HG02798 (cell line): ENCODE measurements around the gene ANXA2.
"Not testable (repeated sequence)": the region's sequence is repeated elsewhere in the genome, so short reads cannot be mapped to it uniquely, and the experiment has no call there.

Experiments used
- ATAC-seq: cut with Tn5 transposase; IDR thresholded peaks from one replicate; pipeline ENCODE4 v1.9.1; 2021; ENCODE audit warnings: mild to moderate bottlenecking; ENCODE audit not compliant: unreplicated experiment, poor library complexity

Gene ANXA2

DNA sequence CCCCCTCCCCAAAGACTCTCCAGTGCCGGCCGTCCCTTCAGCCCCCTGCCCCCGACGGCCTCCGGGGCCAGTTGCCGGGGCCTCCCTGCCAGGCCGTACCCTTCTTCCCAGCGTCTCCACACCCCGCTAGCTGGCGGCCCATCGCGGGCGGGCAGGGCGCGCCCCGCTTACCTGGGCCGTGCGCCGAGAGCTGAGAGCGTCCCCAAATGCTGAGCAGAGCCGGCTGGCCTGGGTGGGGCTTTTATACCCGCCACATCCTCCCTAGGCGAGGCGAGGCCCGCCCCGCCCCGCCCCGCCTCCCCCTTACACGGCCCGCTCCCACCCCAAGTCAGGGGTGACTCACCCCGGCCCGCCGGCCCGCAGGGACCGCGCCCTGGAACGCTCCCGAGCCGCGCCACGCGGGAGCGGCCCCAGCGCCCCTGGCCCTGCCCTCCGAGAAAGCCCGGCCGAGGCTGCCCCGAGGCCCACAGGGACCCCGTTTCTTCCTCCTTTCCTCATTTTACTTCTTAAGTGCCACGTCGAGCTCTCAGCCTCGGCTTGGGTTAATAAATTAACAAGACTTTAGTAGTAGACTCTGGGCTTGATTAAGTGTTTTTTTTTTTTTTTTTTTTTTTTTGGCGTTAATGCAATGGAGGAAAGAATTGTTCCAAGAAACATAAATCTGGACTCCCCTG is at the start of gene ANXA2:
Gene ANXA2 (minus strand): TSS at position 215 of the 674 bp plus-strand sequence. CDS start 11,911 bp downstream, outside the sequence.
- peak; percentile 73 for ATAC-seq

DNA sequence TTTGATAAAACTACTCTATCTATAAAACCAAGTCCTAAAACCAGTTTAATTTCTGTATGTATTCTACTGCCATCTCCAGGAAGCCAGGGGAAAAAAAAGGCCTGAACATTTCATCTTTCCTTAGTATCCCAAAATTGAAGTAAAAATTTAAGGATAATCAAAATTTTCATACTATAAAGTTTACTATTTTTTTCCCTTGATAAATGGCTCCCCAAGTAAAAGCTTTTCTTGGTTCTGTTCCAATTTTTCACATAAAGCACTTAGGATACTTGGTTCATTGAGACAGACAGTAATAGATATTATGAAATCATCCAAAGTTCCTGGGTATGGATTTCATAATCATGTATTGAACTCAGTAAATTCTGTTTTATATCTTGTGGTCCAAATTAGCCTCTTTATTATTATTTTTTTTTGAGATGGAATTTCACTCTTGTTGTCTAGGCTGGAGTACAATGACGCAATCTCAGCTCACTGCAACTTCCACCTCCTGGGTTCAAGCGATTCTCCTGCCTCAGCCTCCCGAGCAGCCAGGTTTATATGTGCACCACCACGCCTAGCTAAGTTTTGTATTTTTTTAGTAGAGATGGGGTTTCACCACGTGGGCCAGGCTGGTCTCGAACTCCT is 46.6 kb upstream of the ANXA2 start:
- no peak for ATAC-seq

DNA sequence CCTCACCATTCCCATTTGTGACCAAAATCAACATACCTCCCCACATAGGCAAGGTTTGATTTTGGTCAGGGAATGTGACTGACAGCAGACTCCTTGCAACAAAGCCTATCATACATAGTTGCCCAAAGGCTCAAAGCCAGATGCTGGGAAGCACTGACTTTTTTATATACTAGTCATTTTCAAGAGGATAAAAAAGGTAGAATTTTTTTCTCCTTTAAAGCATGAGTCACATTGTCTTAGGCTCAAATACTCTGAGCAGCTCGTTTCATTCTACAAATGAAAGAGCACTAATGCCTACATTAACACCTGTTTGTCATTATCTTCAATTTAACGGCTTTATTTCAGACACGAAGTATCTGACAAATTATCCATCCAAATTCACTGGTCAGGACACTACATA is 45.0 kb upstream of the ANXA2 start:
- no peak for ATAC-seq

DNA sequence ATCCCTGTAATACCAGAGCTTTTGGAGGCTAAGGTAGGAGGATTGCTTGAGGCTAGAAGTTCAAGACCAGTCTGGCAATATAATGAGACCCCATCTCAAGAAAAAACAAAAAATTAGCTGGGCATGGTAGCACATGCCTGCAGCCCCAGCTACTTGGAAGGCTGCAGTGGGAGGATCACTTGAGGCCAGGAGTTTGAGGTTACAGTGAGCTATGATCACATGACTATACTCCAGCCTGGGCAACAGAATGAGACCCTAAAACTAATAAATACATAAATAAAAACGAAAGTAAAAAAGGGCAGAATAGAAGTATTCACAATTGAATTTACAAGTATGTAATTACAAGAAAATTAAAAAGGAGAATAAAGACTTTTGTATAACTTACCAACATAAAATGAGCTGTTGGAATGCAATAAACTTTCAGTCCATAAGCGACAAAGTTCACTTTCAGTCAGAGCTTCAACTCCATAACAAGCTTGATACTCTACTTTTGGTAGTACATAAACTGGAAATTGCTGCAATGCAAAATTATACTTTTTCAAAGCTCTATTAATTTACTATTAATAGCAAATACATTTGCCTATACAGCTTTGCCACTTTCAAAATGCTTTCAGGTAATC is 44.4 kb upstream of the ANXA2 start:
- no peak for ATAC-seq

DNA sequence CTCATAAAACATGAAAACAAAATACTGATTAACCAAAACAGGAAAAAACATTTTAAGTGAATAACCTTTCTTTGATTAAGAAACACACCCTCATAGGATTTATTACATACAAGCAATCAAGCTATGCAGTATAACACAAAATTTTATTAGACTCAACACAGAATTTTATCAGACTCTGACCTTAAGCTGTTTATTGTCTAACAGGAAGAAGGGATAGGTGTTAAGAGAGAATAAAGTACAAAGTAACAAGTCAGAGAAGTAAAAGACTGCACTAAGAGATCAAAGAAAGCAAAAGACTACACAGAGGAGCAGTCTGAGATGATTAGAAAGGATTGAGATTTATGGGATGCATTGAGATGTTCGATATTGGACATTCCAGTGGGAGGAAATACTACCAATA is 43.5 kb upstream of the ANXA2 start:
- ATAC-seq = no peak

DNA sequence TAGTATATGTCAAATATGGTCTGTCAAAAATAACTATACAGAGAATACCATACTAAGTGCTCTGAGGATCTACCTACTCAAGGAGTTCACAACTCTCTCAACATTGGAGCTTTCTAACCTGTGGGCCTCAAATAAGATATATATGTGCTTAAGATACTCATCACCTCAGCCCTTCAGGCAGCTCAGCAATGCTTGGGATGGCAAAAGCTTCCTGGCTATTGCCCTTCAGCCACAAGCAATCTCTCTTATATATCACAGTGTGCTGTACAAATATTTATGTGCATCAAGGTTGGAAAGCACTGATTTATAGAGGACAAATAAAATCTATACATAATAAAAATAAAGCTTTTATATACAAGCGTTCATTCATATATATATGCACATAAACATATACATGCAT is 40.9 kb upstream of the ANXA2 start:
- ATAC-seq = no peak

DNA sequence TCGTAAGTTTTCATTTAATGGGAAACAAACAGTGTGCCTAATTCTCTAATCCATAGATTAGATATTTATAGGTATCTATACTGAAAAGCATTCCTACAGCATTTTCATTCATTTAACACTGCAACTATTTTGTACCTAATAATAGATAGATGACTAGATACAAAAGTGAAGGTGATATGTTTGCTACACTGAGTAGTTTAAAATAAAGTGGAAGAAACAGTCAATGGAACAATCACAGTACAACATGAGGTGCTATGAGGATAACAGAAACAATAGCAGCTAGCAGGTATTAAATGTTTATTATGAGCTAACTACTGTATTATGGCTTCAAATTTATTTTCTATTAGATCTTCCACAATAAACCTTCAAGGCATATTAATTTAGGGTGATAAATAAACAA is 31.1 kb upstream of the ANXA2 start:
- no peak for ATAC-seq

DNA sequence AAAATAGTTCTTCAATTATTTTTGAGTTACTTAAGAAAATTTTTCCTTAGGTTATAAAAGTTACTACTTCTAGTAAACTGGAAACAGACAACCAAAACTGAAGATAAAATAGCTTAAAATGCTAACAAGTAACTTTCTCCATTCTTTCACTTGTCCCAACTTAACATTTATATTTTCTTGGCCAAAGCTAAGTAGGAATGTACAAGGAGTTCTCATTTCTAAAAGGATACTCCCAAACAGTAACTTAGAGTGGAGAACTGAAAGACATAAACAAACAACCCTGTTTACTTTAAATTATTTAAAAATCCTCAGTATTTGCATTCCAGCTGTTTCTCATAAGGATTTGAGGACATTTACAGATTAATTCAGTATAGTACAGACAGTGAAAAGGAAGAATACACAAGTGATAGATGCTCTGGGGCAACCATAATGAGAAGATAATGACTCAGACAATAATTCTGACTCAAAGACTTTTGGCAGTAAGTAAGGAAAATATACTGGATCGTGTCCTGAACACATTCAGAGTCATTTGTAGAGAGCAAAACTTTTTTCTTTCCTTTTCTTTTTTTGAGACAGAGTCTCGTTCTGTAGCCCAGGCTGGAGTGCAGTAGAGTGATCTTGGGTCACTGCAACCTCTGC is 29.2 kb upstream of the ANXA2 start:
- no peak for ATAC-seq

DNA sequence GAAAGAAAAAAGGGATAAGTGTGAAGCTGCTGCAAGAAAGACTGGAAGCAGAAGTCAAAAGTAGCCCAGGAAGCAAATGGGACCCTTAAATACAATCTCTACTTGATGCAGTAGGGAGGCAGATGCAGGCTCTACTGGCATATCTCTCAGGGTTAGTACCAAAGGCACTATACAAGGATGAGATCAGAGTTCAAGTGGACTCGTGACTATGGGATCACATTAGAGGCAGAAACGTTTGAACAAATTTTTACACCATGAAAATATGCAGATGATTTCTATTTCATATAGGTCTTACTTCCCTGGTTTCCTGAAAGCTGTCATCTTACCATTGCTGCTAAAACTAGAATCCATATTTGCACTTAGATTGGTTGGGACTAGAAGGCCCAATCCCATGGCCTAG is 27.7 kb upstream of the ANXA2 start:
- no peak for ATAC-seq

DNA sequence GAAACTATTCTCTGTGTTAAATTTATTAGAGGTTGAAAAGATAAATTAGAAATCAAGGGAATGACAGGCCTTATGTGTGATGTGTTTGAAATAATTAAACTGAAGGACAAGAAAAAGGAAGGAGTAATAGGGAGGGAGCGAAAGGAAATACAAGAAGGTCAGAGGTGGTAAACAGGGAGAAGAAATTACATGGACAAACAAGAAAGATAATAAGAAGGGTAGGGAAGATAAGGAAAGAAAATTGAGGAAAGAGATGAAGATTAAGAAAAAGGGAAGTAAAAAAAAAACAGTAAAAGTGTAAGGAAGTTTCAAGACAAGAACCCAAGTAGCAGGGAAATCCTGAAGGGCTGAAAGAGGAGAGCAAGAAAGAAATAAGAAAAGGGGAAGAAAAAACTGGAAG is 26.2 kb upstream of the ANXA2 start:
- ATAC-seq = no peak

DNA sequence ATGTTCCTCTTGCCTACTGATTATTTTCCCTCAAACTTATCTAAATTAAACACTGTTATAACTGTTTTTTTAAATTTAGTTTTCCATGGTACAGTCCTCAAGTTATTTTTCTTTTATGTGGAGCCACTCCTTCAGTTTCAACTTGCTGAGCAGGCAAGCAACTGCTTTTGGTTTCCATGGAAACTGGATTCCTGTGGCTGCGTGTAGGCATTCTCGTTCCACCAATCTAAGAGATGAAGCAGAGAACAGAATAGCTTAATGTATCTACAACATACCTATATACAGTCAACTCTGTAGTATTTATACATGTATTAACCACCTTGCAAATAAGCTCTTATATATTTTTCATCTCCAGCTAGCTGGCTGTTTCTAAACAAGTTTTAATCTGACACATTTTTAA is 25.8 kb upstream of the ANXA2 start:
- ATAC-seq = no peak

DNA sequence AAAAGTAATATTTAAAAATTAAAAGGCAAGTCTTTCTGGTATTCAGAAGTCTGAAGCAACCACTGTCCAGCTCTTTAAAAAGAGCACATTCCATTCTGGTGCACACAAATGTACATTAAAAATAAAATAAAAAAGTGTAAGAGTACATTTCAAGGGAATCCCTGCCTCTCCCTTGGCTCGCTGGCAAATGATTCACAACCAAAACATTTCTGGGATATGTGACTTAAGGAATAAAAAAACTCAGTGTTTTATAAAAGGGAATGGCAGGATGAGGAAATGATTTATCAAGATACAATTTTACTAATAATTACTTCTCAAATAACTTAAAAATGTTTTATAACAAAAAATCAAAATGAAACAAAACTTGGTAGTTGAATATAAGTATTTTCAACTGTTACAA is 23.8 kb upstream of the ANXA2 start:
- no peak for ATAC-seq

DNA sequence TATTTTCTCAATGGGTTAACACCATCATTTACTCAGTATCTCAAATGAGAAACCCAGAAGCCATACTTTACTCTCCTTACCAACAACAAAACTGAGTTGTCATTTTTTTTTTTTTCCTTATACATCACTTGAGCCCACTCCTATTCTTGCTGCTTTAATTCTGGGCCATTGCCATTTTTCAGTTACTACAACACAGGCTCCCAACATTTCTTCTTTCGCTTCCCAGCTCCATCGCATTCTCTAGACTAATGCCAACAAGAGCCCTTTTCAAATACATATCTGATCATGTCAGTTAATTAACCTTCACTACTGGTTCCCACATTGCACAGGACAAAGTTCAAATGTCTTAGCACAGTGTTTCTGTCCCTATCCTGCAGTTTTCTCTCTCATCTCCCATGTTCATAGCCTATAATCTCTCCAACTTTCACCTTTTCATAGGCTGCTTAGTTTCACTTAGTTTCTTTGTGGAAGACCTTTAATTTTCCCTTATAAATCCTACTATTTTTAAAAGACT is 22.5 kb upstream of the ANXA2 start:
- no peak for ATAC-seq

DNA sequence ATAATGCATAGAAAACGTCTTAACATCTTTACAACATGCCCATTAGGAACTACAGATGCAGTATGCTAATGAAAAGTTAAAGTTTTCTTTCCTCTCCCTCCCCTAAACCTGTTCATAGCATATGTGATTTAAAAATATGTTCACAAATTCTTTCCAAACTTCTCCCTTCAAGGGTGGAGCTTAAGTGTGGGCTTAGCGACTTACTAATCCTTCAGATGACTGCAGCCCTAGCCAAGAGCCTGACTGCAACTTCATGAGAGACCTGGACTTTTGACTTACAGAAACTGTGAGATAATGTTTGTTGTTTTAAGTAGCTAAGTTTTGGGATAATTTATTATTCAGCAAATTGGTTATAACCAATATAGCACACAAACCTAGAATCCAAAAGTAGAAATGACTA is 22.0 kb upstream of the ANXA2 start:
- no peak for ATAC-seq

DNA sequence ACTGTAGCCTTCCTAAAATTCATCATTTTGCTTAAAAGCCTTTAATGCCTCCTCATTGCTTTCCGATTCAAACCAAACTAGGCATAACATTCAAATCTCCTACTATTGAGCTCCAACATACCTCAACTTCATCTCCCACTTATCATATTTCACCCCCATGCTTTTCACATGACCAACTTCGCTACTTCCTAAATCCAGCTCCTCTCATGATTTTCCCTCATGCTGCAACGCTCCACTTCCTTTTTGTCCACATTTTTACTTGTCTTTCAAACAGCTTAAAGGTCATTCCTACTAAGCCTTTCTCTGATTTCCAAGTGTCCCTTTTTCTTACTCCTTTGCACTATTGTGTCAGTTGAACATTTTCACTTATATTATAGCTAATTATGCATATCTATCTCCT is 20.3 kb upstream of the ANXA2 start:
- no peak for ATAC-seq

DNA sequence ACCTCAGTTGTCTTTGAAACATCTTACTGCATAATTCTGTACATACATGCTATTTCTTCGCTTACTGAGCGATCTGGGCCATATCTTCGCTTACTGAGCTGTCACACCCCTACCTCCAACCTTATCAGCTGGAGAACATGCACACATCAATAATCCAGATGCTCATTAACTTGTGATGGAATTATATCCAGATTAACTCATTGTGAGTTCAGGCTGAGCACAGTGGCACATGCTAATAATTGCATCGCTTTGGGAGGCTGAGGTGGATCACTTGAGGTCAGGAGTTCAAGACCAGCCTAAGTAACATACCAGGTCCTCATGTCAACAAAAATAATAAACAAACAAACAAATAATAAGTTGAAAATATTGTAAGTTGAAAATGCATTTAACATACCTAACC is 19.3 kb upstream of the ANXA2 start:
- no peak for ATAC-seq

DNA sequence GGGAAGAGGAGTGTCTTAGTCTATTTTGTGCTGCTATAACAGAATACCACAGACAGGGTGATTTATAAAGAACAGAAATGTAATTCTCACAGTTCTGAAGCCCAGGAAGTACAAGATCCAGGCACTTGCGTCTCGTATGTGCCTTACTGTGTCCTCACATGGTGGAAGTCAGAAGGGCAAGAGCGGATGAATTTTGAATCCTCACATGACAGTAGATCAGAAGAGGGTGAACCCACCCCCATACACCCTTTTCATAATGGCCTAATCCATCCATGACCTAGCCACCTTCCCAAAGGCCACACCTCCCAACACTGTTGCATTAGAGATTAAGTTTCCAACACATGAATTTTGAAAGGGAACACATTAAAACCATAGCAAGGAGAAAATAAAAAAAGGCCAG is 18.7 kb upstream of the ANXA2 start:
- ATAC-seq = no peak

DNA sequence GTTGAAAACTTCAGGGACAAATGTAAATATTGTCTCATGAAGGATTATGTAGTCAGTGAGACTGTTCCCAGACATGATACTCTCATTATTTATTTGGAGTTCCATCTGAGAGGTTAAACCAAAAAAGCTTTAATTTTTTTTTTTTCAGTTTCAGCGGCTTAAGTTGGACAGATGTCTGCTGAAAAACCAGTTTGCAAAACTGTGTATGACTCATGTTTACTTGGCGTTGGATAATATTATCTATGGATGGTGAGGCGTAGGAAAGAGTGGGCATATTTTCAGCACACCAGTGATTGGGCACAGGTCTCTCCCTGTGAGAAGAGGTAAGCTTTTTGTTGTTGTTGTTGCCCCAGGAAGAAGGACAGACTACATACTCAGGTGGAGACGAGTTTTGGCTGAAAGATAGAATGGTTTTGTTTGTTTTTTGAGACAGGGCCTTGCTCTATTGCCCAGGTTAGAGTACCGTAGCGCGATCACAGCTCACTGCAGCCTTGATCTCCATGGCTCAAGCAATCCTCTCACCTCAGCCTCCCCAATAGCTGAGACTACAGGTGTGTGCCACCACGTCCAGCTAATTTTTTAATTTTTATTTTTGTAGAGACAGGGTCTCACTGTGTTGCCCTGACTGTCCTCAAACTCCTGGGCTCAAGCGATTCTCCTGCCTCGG is 16.4 kb upstream of the ANXA2 start:
- no peak for ATAC-seq

DNA sequence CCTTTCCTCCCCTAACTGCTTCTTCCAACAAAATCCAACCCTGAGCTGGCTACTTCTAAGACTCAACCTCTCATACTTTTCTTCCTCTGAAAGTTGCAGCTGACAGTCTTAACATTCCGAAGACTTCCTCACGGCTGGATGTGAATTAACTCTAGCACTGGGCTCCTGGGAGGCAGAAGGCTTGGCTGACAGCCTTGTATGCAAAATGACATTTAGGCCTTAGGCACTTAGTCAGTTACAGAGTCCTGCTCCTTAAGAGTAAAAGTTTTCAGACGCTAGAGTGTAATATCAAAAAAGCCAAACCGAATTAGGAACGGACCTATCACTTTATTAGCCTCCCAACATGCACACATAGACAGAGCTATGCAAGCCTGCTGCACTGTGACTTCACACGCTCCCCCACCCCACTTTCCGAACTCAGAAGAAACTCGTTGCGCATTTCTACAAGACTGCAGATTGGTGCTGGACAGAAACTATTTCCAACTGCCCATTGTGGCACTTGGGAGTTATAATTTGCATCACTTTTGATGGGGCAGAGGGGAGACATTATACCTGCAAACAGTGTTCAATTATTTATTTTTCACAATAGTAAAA is 15.5 kb upstream of the ANXA2 start:
- ATAC-seq = no peak

DNA sequence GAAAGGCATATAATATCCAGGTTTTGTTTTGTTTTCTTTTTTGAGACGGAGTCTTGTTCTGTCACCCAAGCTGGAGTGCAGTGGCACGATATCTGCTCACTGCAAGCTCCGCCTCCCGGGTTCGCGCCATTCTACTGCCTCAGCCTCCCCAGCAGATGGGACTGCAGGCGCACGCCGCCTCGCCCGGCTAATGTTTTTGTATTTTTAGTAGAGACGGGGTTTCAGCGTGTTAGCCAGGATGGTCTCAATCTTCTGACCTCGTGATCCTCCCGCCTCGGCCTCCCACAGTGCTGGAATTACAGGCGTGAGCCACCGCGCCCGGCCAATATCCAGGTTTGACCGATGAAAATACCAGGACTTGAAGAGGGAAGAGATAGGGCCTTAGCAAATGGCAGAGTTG is 15.0 kb upstream of the ANXA2 start:
- not testable (repeated sequence) for ATAC-seq
